Endothelial cell of umbilical vein (primary cell): ENCODE data around the gene MS4A12. TPM values are rescaled to one million over a fixed set of nuclear protein-coding genes. Genes with fewer than 3 reads are reported as not detected.
"Not testable (repeated sequence)": the region's sequence is repeated elsewhere in the genome, so short reads cannot be mapped to it uniquely, and the experiment has no call there.

Experiments used
- BruUV-seq: library from RNA; stranded (reverse); fragments of 400-500 nt; replicated peaks from 2 replicates; lab custom pipeline; 2021; lab: Mats Ljungman, UMichigan
- CTCF ChIA-PET: fragments of 300-600, 350-600 bp; sonication (Branson Sonifier 250); formaldehyde crosslinking; loops from one replicate; lab custom pipeline; 2021; ENCODE audit warnings: antibody characterized with exemption, inconsistent platforms; lab: Charles Lee
- POLR2A ChIA-PET: fragments of 300-600, 350-600 bp; sonication (Branson Sonifier 250); formaldehyde crosslinking; loops from one replicate; lab custom pipeline; 2021; ENCODE audit warnings: antibody characterized with exemption, inconsistent platforms; lab: Charles Lee
- DNase-seq: peaks from one replicate; pipeline ENCODE4 v3.0.0-alpha.2; 2011; ENCODE audit warnings: low read depth, low spot score
- FAIRE-seq: peaks from 2 replicates; lab custom pipeline; 2011; peaks lifted over from hg19 to GRCh38; lab: Jason Lieb, UNC
- H2AFZ ChIP-seq: 2 replicates; pipeline ENCODE4 v1.6.0; 2012; ENCODE audit warnings: low read depth, low read length, control low read depth, inconsistent platforms
- H3K27ac ChIP-seq: 2 replicates; pipeline ENCODE4 v1.5.1; 2011; ENCODE audit warnings: low read depth, mild to moderate bottlenecking, control low read depth, low read length, moderate library complexity; ENCODE audit not compliant: insufficient read depth
- H3K27me3 ChIP-seq, 2 experiments: 2 replicates each; pipeline versions ENCODE4 v1.6.0 to v1.6.1; 2011; ENCODE audit warnings: low read length in 2 of 2, mixed read lengths in 1 of 2; ENCODE audit not compliant: control insufficient read depth in 2 of 2, insufficient read depth in 2 of 2
- H3K36me3 ChIP-seq, 2 experiments: 2 replicates in 1 of 2; 3 replicates in 1 of 2; pipeline ENCODE4 v1.5.1; 2011; ENCODE audit warnings: low read length in 2 of 2, mild to moderate bottlenecking in 1 of 2, moderate library complexity in 1 of 2; ENCODE audit not compliant: control insufficient read depth in 2 of 2, insufficient read depth in 2 of 2; ENCODE audit errors: extremely low read depth in 1 of 2
- H3K4me1 ChIP-seq: 3 replicates; pipeline ENCODE4 v1.5.1; 2011; ENCODE audit warnings: mild to moderate bottlenecking, low read length; ENCODE audit not compliant: control insufficient read depth, insufficient read depth; ENCODE audit errors: extremely low read depth
- H3K4me2 ChIP-seq: 2 replicates; pipeline ENCODE4 v1.6.1; 2011; ENCODE audit warnings: low read length, control low read depth, mixed read lengths; ENCODE audit not compliant: insufficient read depth
- H3K4me3 ChIP-seq, 3 experiments: fragments of 200-600 bp in 1 of 3; sonication (generic), shearing (Covaris generic) in 1 of 3; replicated peaks in 1 of 3; 2 replicates each; pipeline ENCODE4 v1.5.1; 2011 to 2016; ENCODE audit warnings: control low read depth in 3 of 3, low read length in 3 of 3, mild to moderate bottlenecking in 2 of 3, inconsistent platforms in 1 of 3, low read depth in 1 of 3, moderate library complexity in 1 of 3; ENCODE audit not compliant: insufficient read depth in 1 of 3
- H3K79me2 ChIP-seq: 2 replicates; pipeline ENCODE4 v1.6.0; 2012; ENCODE audit warnings: low read length, inconsistent platforms; ENCODE audit not compliant: control insufficient read depth, insufficient read depth
- H3K9ac ChIP-seq: replicated peaks from 2 replicates; pipeline ENCODE3; 2011; ENCODE audit warnings: low read length, control low read depth; ENCODE audit not compliant: insufficient read depth; ENCODE audit errors: extremely low read depth
- H3K9me1 ChIP-seq: replicated peaks from 3 replicates; pipeline ENCODE4 v1.6.0; 2011; ENCODE audit warnings: mild to moderate bottlenecking, low read length; ENCODE audit not compliant: control insufficient read depth, insufficient read depth; ENCODE audit errors: extremely low read depth
- H3K9me3 ChIP-seq: replicated peaks from 2 replicates; pipeline ENCODE4 v1.5.1; 2012; ENCODE audit warnings: low read length, inconsistent platforms; ENCODE audit not compliant: control insufficient read depth, insufficient read depth
- H4K20me1 ChIP-seq: replicated peaks from 2 replicates; pipeline ENCODE3; 2011; ENCODE audit warnings: mild to moderate bottlenecking, low read length; ENCODE audit not compliant: control insufficient read depth, insufficient read depth; ENCODE audit errors: extremely low read depth
- EZH2 ChIP-seq: IDR thresholded peaks from 2 replicates; pipeline ENCODE4 v1.6.1; 2012; ENCODE audit warnings: borderline replicate concordance, low read depth, mild to moderate bottlenecking, moderate library complexity, low read length, inconsistent platforms; ENCODE audit not compliant: severe bottlenecking
- FOS ChIP-seq: IDR thresholded peaks from 2 replicates; pipeline ENCODE4 v1.6.1; 2011; ENCODE audit warnings: mild to moderate bottlenecking, low read length, moderate library complexity, borderline replicate concordance; ENCODE audit not compliant: insufficient read depth
- GATA2 ChIP-seq: IDR thresholded peaks from 2 replicates; pipeline ENCODE4 v1.7.0; 2011; ENCODE audit warnings: low read depth, mild to moderate bottlenecking, moderate library complexity, mixed read lengths, low read length; ENCODE audit not compliant: insufficient read length, insufficient read depth
- JUN ChIP-seq: IDR thresholded peaks from 2 replicates; pipeline ENCODE4 v1.6.1; 2011; ENCODE audit warnings: borderline replicate concordance, low read depth; ENCODE audit not compliant: insufficient read length, insufficient read depth
- MYC ChIP-seq: IDR thresholded peaks from one replicate; pipeline ENCODE4 v1.6.1; 2011; ENCODE audit warnings: mild to moderate bottlenecking, low read depth, low read length
- POLR2A ChIP-seq: IDR thresholded peaks from 2 replicates; pipeline ENCODE4 v1.6.1; 2012; ENCODE audit warnings: low read depth, mild to moderate bottlenecking, control low read depth, low read length
- POLR2AphosphoS5 ChIP-seq: IDR thresholded peaks from 2 replicates; pipeline ENCODE4 v1.6.1; 2012; ENCODE audit warnings: low read depth, mild to moderate bottlenecking, control low read depth, low read length, moderate library complexity; ENCODE audit not compliant: insufficient read depth
- dilution Hi-C: fragments of 300-500 bp; cut with MboI; formaldehyde crosslinking; loops from one replicate; pipeline ENCODE4 v1.15.0; 2019; ENCODE audit warnings: low sequenced_read_pairs; ENCODE audit not compliant: extremely low pct_ligation_motif_present
- intact Hi-C: fragments of 100-400 bp; cut with micrococcal nuclease; formaldehyde crosslinking; loops from one replicate; pipeline ENCODE4 v1.10.0; 2022
- polyA plus RNA-seq, 4 experiments: library from polyadenylated mRNA; depleted of rRNA in 3 of 4; stranded (reverse) in 3 of 4; unstranded in 1 of 4; fragments of >200 nt; gene quantifications; 2 replicates each; pipeline versions ENCODE4 v1.2.1 to v1.2.3, GENCODE V29; 2011 to 2012; ENCODE audit warnings: missing spikeins in 1 of 4
- total RNA-seq: library from RNA; stranded (reverse); gene quantifications from 2 replicates; pipeline ENCODE4 v1.2.3, GENCODE V29; 2021
- TF ChIP-seq, protein P1 (sequence below), 2 donors: IDR thresholded peaks; 1 replicate in 1 of 2; 2 replicates in 1 of 2; pipeline ENCODE4 v1.5.1; 2011; ENCODE audit warnings: low read length in 2 of 2, mild to moderate bottlenecking in 2 of 2, moderate library complexity in 2 of 2, control low read depth in 1 of 2, inconsistent platforms in 1 of 2, low read depth in 1 of 2; ENCODE audit not compliant: insufficient read depth in 1 of 2; ENCODE audit errors: extremely low read depth in 1 of 2
- TF ChIP-seq, protein P2 (sequence below): IDR thresholded peaks from 2 replicates; pipeline ENCODE4 v1.6.1; 2011; ENCODE audit not compliant: insufficient read depth, insufficient read length

MS4A12 gene
- total and polyA plus RNA-seq, 2 donors (not counting 3 experiments of a cell fraction or from before 2014, with no cell fraction given): not detected

DNA sequence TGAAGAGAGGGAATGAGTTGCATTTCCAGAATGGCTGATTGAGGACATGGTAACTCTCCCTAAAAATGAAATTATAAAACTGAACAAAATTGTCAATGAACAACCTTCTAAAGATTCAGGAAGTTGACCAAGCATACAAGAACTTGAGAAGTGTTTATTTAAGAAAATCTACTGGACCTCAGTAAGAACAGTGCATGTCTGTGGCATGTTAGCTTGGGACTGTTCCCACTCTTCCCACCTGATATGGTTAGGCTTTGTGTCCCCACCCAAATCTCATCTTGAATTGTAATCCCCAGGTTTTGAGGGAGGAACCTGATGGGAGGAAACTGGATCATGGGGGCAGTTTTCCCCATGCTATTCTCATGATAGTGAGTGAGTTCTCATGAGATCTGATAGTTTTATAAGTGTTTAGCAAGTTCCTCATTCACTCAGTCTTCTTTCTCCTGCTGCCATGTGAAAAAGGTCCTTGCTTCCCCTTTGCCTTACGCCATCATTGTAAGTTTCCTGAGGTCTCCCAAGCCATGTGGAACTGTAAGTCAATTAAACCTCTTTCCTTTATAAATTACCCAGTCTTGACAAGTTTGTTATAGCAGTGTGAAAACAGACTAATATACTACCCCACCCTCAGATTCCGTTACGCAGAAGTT lies 38.0 kb downstream of the MS4A12 start:
- CTCF ChIA-PET: no interaction called here

DNA sequence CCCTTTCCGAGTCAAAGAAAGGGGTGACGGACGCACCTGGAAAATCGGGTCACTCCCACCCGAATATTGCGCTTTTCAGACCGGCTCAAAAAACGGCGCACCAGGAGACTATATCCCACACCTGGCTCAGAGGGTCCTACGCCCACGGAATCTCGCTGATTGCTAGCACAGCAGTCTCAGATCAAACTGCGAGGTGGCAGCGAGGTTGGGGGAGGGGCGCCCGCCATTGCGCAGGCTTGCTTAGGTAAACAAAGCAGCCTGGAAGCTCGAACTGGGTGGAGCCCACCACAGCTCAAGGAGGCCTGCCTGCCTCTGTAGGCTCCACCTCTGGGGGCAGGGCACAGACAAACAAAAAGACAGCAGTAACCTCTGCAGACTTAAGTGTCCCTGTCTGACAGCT lies 39.8 kb downstream of the MS4A12 start:
- H3K36me3 ChIP-seq, POLR2A ChIA-PET, FAIRE-seq, dilution Hi-C loops, H3K27me3 ChIP-seq, H3K4me3 ChIP-seq, H3K79me2 ChIP-seq, H3K9me3 ChIP-seq, H3K27ac ChIP-seq, H3K4me2 ChIP-seq, DNase-seq, H3K9ac ChIP-seq, CTCF ChIA-PET, H3K4me1 ChIP-seq, H2AFZ ChIP-seq, BruUV-seq, H3K9me1 ChIP-seq, H4K20me1 ChIP-seq: not testable (repeated sequence)
- intact Hi-C loops: loop anchor here (5.0 kb wide), 1 partner anchor 45 kb away; no protein-coding TSS in a partner anchor

More for the DNA sequence above, 38.0 kb downstream of the MS4A12 start:
- no peaks in the 10 kb centered on the region for H4K20me1 ChIP-seq
- POLR2A ChIA-PET: no interaction called here
- TF ChIP-seq EZH2 (no peak), POLR2AphosphoS5 (no peak), FOS (no peak), POLR2A (no peak), JUN (no peak), MYC (no peak), GATA2 (no peak)
- TF ChIP-seq, protein P1, sequence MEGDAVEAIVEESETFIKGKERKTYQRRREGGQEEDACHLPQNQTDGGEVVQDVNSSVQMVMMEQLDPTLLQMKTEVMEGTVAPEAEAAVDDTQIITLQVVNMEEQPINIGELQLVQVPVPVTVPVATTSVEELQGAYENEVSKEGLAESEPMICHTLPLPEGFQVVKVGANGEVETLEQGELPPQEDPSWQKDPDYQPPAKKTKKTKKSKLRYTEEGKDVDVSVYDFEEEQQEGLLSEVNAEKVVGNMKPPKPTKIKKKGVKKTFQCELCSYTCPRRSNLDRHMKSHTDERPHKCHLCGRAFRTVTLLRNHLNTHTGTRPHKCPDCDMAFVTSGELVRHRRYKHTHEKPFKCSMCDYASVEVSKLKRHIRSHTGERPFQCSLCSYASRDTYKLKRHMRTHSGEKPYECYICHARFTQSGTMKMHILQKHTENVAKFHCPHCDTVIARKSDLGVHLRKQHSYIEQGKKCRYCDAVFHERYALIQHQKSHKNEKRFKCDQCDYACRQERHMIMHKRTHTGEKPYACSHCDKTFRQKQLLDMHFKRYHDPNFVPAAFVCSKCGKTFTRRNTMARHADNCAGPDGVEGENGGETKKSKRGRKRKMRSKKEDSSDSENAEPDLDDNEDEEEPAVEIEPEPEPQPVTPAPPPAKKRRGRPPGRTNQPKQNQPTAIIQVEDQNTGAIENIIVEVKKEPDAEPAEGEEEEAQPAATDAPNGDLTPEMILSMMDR (IDR thresholded peaks at IDR 0.05; ENCODE audit: extremely low read depth in 1 of 2, insufficient read depth in 1 of 2, low read depth in 1 of 2, low read length in 2 of 2): no peak
- TF ChIP-seq, protein P2, sequence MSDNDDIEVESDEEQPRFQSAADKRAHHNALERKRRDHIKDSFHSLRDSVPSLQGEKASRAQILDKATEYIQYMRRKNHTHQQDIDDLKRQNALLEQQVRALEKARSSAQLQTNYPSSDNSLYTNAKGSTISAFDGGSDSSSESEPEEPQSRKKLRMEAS: no peak
- H3K9ac ChIP-seq: no peak overlapping the region
- no peak overlapping the region for H3K4me2 ChIP-seq
- H3K4me3 ChIP-seq: no peak overlapping the region
- no peak for FAIRE-seq
- dilution Hi-C loops: no loop called here
- no TSS peak for BruUV-seq
- H3K27ac ChIP-seq: no peak overlapping the region
- H3K79me2 ChIP-seq: no peaks in the 10 kb centered on the region
- intact Hi-C loops: loop anchor here (5.0 kb wide), 1 partner anchor 47 kb away; no protein-coding TSS in a partner anchor
- no peak for DNase-seq
- no peaks in the 10 kb centered on the region for H3K36me3 ChIP-seq
- no peaks in the 10 kb centered on the region for H3K27me3 ChIP-seq
- H3K4me1 ChIP-seq: no peaks in the 10 kb centered on the region
- no peak overlapping the region for H2AFZ ChIP-seq
- H3K9me3 ChIP-seq: no peaks in the 10 kb centered on the region
- H3K9me1 ChIP-seq: no peaks in the 10 kb centered on the region

DNA sequence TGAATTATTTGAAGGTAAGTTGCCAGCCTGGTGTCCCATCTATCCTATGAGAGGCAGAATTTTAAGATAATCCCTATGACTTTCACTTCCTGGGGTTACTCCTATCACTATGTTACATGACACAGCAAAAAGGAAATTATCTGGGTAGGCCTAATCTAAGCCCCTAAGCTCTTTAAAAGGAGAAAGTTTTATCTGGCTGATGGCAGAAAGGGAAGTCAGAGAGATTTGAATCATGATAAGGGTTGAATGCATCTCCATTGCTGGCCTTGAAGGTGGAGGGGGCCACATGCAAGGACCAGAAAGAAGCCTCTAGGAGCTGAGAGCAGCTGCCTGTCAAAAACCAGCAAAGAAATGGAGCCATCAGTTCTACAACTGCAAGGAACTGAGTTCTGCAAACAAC lies 46.0 kb downstream of the MS4A12 start:
- dilution Hi-C loops, BruUV-seq, H3K27ac ChIP-seq, H2AFZ ChIP-seq, H3K9me3 ChIP-seq, H3K9ac ChIP-seq, POLR2A ChIA-PET, H3K36me3 ChIP-seq, H3K4me3 ChIP-seq, H3K4me2 ChIP-seq, FAIRE-seq, CTCF ChIA-PET, intact Hi-C loops, H3K9me1 ChIP-seq, H3K27me3 ChIP-seq, DNase-seq, H3K79me2 ChIP-seq, H4K20me1 ChIP-seq, H3K4me1 ChIP-seq: not testable (repeated sequence)
